ENCODE data around the gene GDPD5. TPM values are rescaled to one million over a fixed set of nuclear protein-coding genes. Genes with fewer than 3 reads are reported as not detected.
A peak's percentile ranks its signal among the peaks of the same experiment; 100 is the strongest.

GDPD5 gene
- total RNA-seq, 1 donor from 2014 or later: 15.8 TPM

GRCh38 chr11:75403983-75404658 is 121.6 kb downstream of the GDPD5 start:
- peaks cover 80% of the 10 kb centered on the region for H3K36me3 ChIP-seq
- no peak for TF ChIP-seq CTCF (IDR thresholded peaks at IDR 0.05)
- no peaks in the 10 kb centered on the region for H3K27me3 ChIP-seq (ENCODE audit: low read depth)
- DNase-seq: no peak
- H3K27ac ChIP-seq: no peak overlapping the region
- peaks cover 43% of the 10 kb centered on the region for H3K4me1 ChIP-seq
- no peak for ATAC-seq
- H3K9me3 ChIP-seq: no peaks in the 10 kb centered on the region
- intact Hi-C loops (cut with DNase I): no loop called here
- no peak overlapping the region for H3K4me3 ChIP-seq

GRCh38 chr11:75403037-75403436 is 122.7 kb downstream of the GDPD5 start:
- H3K27ac ChIP-seq: no peak overlapping the region
- intact Hi-C loops (cut with DNase I): no loop called here
- TF ChIP-seq CTCF (IDR thresholded peaks at IDR 0.05): no peak
- peaks cover 38% of the 10 kb centered on the region for H3K4me1 ChIP-seq
- H3K4me3 ChIP-seq: no peak overlapping the region
- no peaks in the 10 kb centered on the region for H3K27me3 ChIP-seq (ENCODE audit: low read depth)
- no peaks in the 10 kb centered on the region for H3K9me3 ChIP-seq
- peaks cover 72% of the 10 kb centered on the region for H3K36me3 ChIP-seq
- no peak for DNase-seq
- no peak for ATAC-seq

GRCh38 chr11:75402002-75402773 is 123.6 kb downstream of the GDPD5 start:
- Histone ChIP-seq H3K4me3 (no peak overlapping the region), H3K27ac (no peak overlapping the region), H3K4me1 (peaks cover 35% of the 10 kb centered on the region), H3K9me3 (no peaks in the 10 kb centered on the region), H3K36me3 (peaks cover 64% of the 10 kb centered on the region), H3K27me3 (ENCODE audit: low read depth) (no peaks in the 10 kb centered on the region)
- no peak for TF ChIP-seq CTCF (IDR thresholded peaks at IDR 0.05)
- DNase-seq (no peak), ATAC-seq (no peak)
- intact Hi-C loops (cut with DNase I): no loop called here

GRCh38 chr11:75400146-75400865 is 125.4 kb downstream of the GDPD5 start:
- peak overlapping the region; percentile 95 for H3K27ac ChIP-seq
- no peak for TF ChIP-seq CTCF (IDR thresholded peaks at IDR 0.05)
- peaks cover 45% of the 10 kb centered on the region for H3K36me3 ChIP-seq
- H3K4me1 ChIP-seq: peaks cover 35% of the 10 kb centered on the region
- no peaks in the 10 kb centered on the region for H3K9me3 ChIP-seq
- H3K27me3 ChIP-seq (ENCODE audit: low read depth): no peaks in the 10 kb centered on the region
- DNase-seq: no peak
- ATAC-seq: peak; percentile 3 to 29
- peak overlapping the region; percentile 82 for H3K4me3 ChIP-seq
- intact Hi-C loops (cut with DNase I): no loop called here

GRCh38 chr11:75399344-75400145 is 126.2 kb downstream of the GDPD5 start, which contains the start of gene RPS3:
TSS of gene RPS3 (plus strand) at chr11:75399518. CDS start at chr11:75399548, 30 bp downstream.
- Histone ChIP-seq H3K4me1 (peaks cover 35% of the 10 kb centered on the region), H3K27me3 (ENCODE audit: low read depth) (no peaks in the 10 kb centered on the region), H3K27ac (peak within 1 kb of the TSS; percentile 95), H3K4me3 (peak within 1 kb of the TSS; percentile 82), H3K9me3 (no peaks in the 10 kb centered on the region), H3K36me3 (peaks cover 37% of the 10 kb centered on the region)
- DNase-seq (peak; percentile 96), ATAC-seq (peak; percentile 97 to 98)
- no peak for TF ChIP-seq CTCF (IDR thresholded peaks at IDR 0.05)
- intact Hi-C loops (cut with DNase I): no loop called here

Data from lower lobe of right lung (tissue), 2 donors.